PC-3 (cell line): ENCODE measurements around the gene SCN10A. TPM values are rescaled to one million over a fixed set of nuclear protein-coding genes. Genes with fewer than 3 reads are reported as not detected.
A peak's percentile ranks its signal among the peaks of the same experiment; 100 is the strongest.

ENCODE experiments used
- ATAC-seq: fragments of 200-7000 bp; cut with Tn5 transposase; 2 replicates; pipeline ENCODE4 v1.9.1; 2020; ENCODE audit warnings: mild to moderate bottlenecking, moderate library complexity
- BruUV-seq: library from RNA; stranded (reverse); fragments of 400-500 nt; replicated peaks from 2 replicates; lab custom pipeline; 2021; lab: Mats Ljungman, UMichigan
- CTCF ChIA-PET: fragments of 300-600 bp; sonication (Branson Sonifier 250); formaldehyde crosslinking; loops from one replicate; lab custom pipeline; 2022; ENCODE audit warnings: antibody characterized with exemption; lab: Charles Lee
- POLR2A ChIA-PET: fragments of 300-600 bp; sonication (Branson Sonifier 250); formaldehyde crosslinking; loops from one replicate; lab custom pipeline; 2022; ENCODE audit warnings: antibody characterized with exemption; ENCODE audit not compliant: unreplicated experiment; lab: Charles Lee
- DNase-seq: peaks from one replicate; pipeline ENCODE4 v3.0.0-alpha.2; 2015
- H2AFZ ChIP-seq: fragments of 300-600 bp; sonication (generic); 2 replicates; pipeline ENCODE4 v1.6.0; 2016; ENCODE audit warnings: antibody characterized with exemption, low read length
- H3F3A ChIP-seq: fragments of 300-600 bp; sonication (generic); one replicate; pipeline ENCODE4 v1.6.0; 2017; ENCODE audit warnings: antibody characterized with exemption, low read length, control low read depth, mild to moderate bottlenecking; ENCODE audit not compliant: unreplicated experiment
- H3K27ac ChIP-seq: fragments of 300-600 bp; sonication (generic); 2 replicates; pipeline ENCODE4 v1.5.1; 2016; ENCODE audit warnings: mild to moderate bottlenecking, low read length
- H3K27me3 ChIP-seq: fragments of 300-600 bp; sonication (generic); 2 replicates; pipeline ENCODE4 v1.6.1; 2016; ENCODE audit warnings: low read length, mixed read lengths
- H3K36me3 ChIP-seq: fragments of 300-600 bp; sonication (generic); 2 replicates; pipeline ENCODE4 v1.6.1; 2016; ENCODE audit warnings: low read depth, mixed run types, low read length, mixed read lengths
- H3K4me1 ChIP-seq: fragments of 300-600 bp; sonication (generic); 2 replicates; pipeline ENCODE4 v1.5.1; 2016; ENCODE audit warnings: low read length; ENCODE audit not compliant: insufficient read depth
- H3K4me2 ChIP-seq: fragments of 300-600 bp; sonication (generic); 2 replicates; pipeline ENCODE4 v1.6.0; 2016; ENCODE audit warnings: low read length
- H3K4me3 ChIP-seq: fragments of 300-600 bp; sonication (generic); 2 replicates; pipeline ENCODE4 v1.5.1; 2016; ENCODE audit warnings: mild to moderate bottlenecking, low read length, mixed read lengths
- H3K79me2 ChIP-seq: fragments of 300-600 bp; sonication (generic); 2 replicates; pipeline ENCODE4 v1.6.1; 2017; ENCODE audit warnings: low read length, mixed read lengths
- H3K9ac ChIP-seq: fragments of 300-600 bp; sonication (generic); 2 replicates; pipeline ENCODE4 v1.6.0; 2016; ENCODE audit warnings: mild to moderate bottlenecking, low read length
- H3K9me2 ChIP-seq: fragments of 300-600 bp; sonication (generic); replicated peaks from 2 replicates; pipeline ENCODE4 v1.6.1; 2016; ENCODE audit warnings: mixed run types, low read length, mixed read lengths
- H3K9me3 ChIP-seq: fragments of 300-600 bp; sonication (generic); 2 replicates; pipeline ENCODE4 v1.6.1; 2016; ENCODE audit warnings: low read length, mixed read lengths
- H4K20me1 ChIP-seq: fragments of 300-600 bp; sonication (generic); 2 replicates; pipeline ENCODE4 v1.6.1; 2016; ENCODE audit warnings: low read length, mixed read lengths
- CTCF ChIP-seq: fragments of 300-600 bp; sonication (generic); conservative IDR thresholded peaks from 2 replicates; pipeline ENCODE4 v1.5.1; 2017; ENCODE audit warnings: antibody characterized with exemption, low read depth, mild to moderate bottlenecking, low read length
- EZH2 ChIP-seq: fragments of 300-600 bp; sonication (generic); IDR thresholded peaks from one replicate; pipeline ENCODE4 v1.6.1; 2017; ENCODE audit warnings: antibody characterized with exemption, mild to moderate bottlenecking, low read length; ENCODE audit not compliant: unreplicated experiment
- EZH2phosphoT487 ChIP-seq: fragments of 300-600 bp; sonication (generic); IDR thresholded peaks from 2 replicates; pipeline ENCODE4 v1.6.1; 2018; ENCODE audit warnings: mild to moderate bottlenecking, antibody characterized with exemption, low read length, borderline replicate concordance
- intact Hi-C: fragments of 100-400 bp; cut with micrococcal nuclease; formaldehyde crosslinking; loops from 2 replicates; pipeline ENCODE4 v1.9.0; 2023
- total RNA-seq: library from RNA; depleted of rRNA; stranded (reverse); fragments of >200 nt; gene quantifications from 2 replicates; pipeline ENCODE4 v1.2.3, GENCODE V29; 2014

SCN10A gene
- total RNA-seq, 1 experiment from 2014 or later: not detected

GRCh38 chr3:38655708-38656300 lies 160.2 kb downstream of the SCN10A start:
- H3K79me2 ChIP-seq: no peaks in the 10 kb centered on the region
- peaks cover 45% of the 10 kb centered on the region for H3K27me3 ChIP-seq
- H3K9me3 ChIP-seq: no peaks in the 10 kb centered on the region
- no peaks in the 10 kb centered on the region for H3F3A ChIP-seq
- H3K27ac ChIP-seq: no peak overlapping the region
- no peaks in the 10 kb centered on the region for H4K20me1 ChIP-seq
- ChIA-PET CTCF (interaction anchor here (0.5 to 0.7 kb wide), 2 partner anchors 134 to 841 kb away, joined by 4 to 6 read pairs; no protein-coding TSS in a partner anchor), POLR2A (no interaction called here)
- no peaks in the 10 kb centered on the region for H3K9me2 ChIP-seq
- H3K4me1 ChIP-seq: no peaks in the 10 kb centered on the region
- ATAC-seq (peak; percentile 66), DNase-seq (peak; percentile 72)
- H3K4me2 ChIP-seq: no peak overlapping the region
- no peaks in the 10 kb centered on the region for H3K36me3 ChIP-seq
- no peak overlapping the region for H3K4me3 ChIP-seq
- intact Hi-C loops: loop anchor here (1.0 kb wide), 2 partner anchors 135 to 160 kb away; partner anchors contain the start of gene EXOG
- H3K9ac ChIP-seq: no peak overlapping the region
- BruUV-seq: no TSS peak
- no peak overlapping the region for H2AFZ ChIP-seq
- TF ChIP-seq EZH2phosphoT487: no peak
- TF ChIP-seq CTCF: peak; percentile 74

- ChIA-PET POLR2A (no interaction called here), CTCF (interaction anchor here (0.6 kb wide), 1 partner anchor 249 kb away, joined by 3 read pairs; no protein-coding TSS in a partner anchor)
- no peak for DNase-seq
- peaks cover 3% of the 10 kb centered on the region; the same call in 1 of the 2 replicates for H3K4me1 ChIP-seq
- H3K27ac ChIP-seq: no peak overlapping the region
- peaks cover 46% of the 10 kb centered on the region for H3K27me3 ChIP-seq
- BruUV-seq: no TSS peak
- H3K9me3 ChIP-seq: no peaks in the 10 kb centered on the region
- no peak for TF ChIP-seq EZH2phosphoT487
- TF ChIP-seq CTCF: no peak
- TF ChIP-seq EZH2: no peak
- H2AFZ ChIP-seq: no peak overlapping the region
- no peak overlapping the region for H3K4me3 ChIP-seq
- no peaks in the 10 kb centered on the region for H3F3A ChIP-seq
- no peaks in the 10 kb centered on the region for H3K79me2 ChIP-seq
- no peaks in the 10 kb centered on the region for H3K9me2 ChIP-seq
- H3K4me2 ChIP-seq: no peak overlapping the region
- H4K20me1 ChIP-seq: no peaks in the 10 kb centered on the region
- no peak overlapping the region for H3K9ac ChIP-seq
- intact Hi-C loops: loop anchor here (5.0 kb wide), 1 partner anchor 348 kb away; no protein-coding TSS in a partner anchor
- no peaks in the 10 kb centered on the region for H3K36me3 ChIP-seq
- no peak for ATAC-seq
Measured at GRCh38 chr3:38653685-38654537, 162.1 kb downstream of the SCN10A start.
